Lower lobe of right lung (tissue), 2 donors: ENCODE results near the gene AQP2. TPM values are rescaled to one million over a fixed set of nuclear protein-coding genes. Genes with fewer than 3 reads are reported as not detected.

Source experiments
- ATAC-seq, 2 donors: fragments of 200-7000 bp; cut with Tn5 transposase; one replicate each; pipeline ENCODE4 v1.9.1; 2020 to 2022; ENCODE audit warnings: mild to moderate bottlenecking in 2 of 2, moderate library complexity in 2 of 2
- DNase-seq: peaks from one replicate; pipeline ENCODE4 v3.0.0-alpha.2; 2020
- H3K27ac ChIP-seq: fragments of 200-600 bp; one replicate; pipeline ENCODE4 v1.8.0; 2022
- H3K27me3 ChIP-seq: fragments of 200-600 bp; one replicate; pipeline ENCODE4 v1.8.0; 2022; ENCODE audit warnings: low read depth
- H3K36me3 ChIP-seq: fragments of 200-600 bp; one replicate; pipeline ENCODE4 v1.8.0; 2022; ENCODE audit warnings: mild to moderate bottlenecking
- H3K4me1 ChIP-seq: fragments of 200-600 bp; one replicate; pipeline ENCODE4 v1.8.0; 2022
- H3K4me3 ChIP-seq: fragments of 200-600 bp; one replicate; pipeline ENCODE4 v1.8.0; 2022; ENCODE audit warnings: mild to moderate bottlenecking
- H3K9me3 ChIP-seq: fragments of 200-600 bp; one replicate; pipeline ENCODE4 v1.8.0; 2022
- CTCF ChIP-seq: fragments of 200-600 bp; IDR thresholded peaks from one replicate; pipeline ENCODE4 v1.8.0; 2022; ENCODE audit warnings: antibody characterized with exemption, mild to moderate bottlenecking
- intact Hi-C: fragments of 100-400 bp; cut with DNase I; formaldehyde crosslinking; loops from one replicate; pipeline ENCODE4 v1.11.0; 2022
- total RNA-seq: library from RNA; stranded (reverse); fragmentation: NEBNext Ultra II Directional; extraction: Animal tissue kit (Norgen Biotek cat#: 25700); gene quantifications from one replicate; pipeline ENCODE4 v1.2.1, GENCODE V29; 2021
- donor health status: DM: no; HTN: yes; CAD: no; lungs with severe emphysema.

AQP2 gene
- total RNA-seq, 1 donor from 2014 or later: not detected

- ATAC-seq: no peak
- no peaks in the 10 kb centered on the region for H3K9me3 ChIP-seq
- TF ChIP-seq CTCF: no peak
- no peak for DNase-seq
- H3K4me1 ChIP-seq: peaks cover 20% of the 10 kb centered on the region
- intact Hi-C loops: no loop called here
- H3K4me3 ChIP-seq: no peak overlapping the region
- H3K27ac ChIP-seq: no peak overlapping the region
- no peaks in the 10 kb centered on the region for H3K27me3 ChIP-seq
- no peaks in the 10 kb centered on the region for H3K36me3 ChIP-seq
Measured at GRCh38 chr12:49979791-49980190, 29.3 kb downstream of the AQP2 start.

GRCh38 chr12:49980501-49981349, 30.2 kb downstream of the AQP2 start:
- H3K36me3 ChIP-seq: no peaks in the 10 kb centered on the region
- H3K9me3 ChIP-seq: no peaks in the 10 kb centered on the region
- no peak for ATAC-seq
- H3K27ac ChIP-seq: no peak overlapping the region
- H3K4me1 ChIP-seq: peaks cover 13% of the 10 kb centered on the region
- no peak for TF ChIP-seq CTCF
- intact Hi-C loops: no loop called here
- H3K4me3 ChIP-seq: no peak overlapping the region
- no peaks in the 10 kb centered on the region for H3K27me3 ChIP-seq
- no peak for DNase-seq

GRCh38 chr12:49982246-49983087, 31.9 kb downstream of the AQP2 start:
- no peak for ATAC-seq
- Histone ChIP-seq H3K36me3 (no peaks in the 10 kb centered on the region), H3K27ac (no peak overlapping the region), H3K27me3 (no peaks in the 10 kb centered on the region), H3K4me1 (peaks cover 13% of the 10 kb centered on the region), H3K9me3 (no peaks in the 10 kb centered on the region), H3K4me3 (no peak overlapping the region)
- TF ChIP-seq CTCF: no peak
- DNase-seq: no peak
- intact Hi-C loops: no loop called here

GRCh38 chr12:49983892-49984291, 33.4 kb downstream of the AQP2 start:
- Histone ChIP-seq H3K27ac (no peak overlapping the region), H3K27me3 (no peaks in the 10 kb centered on the region), H3K4me1 (peaks cover 20% of the 10 kb centered on the region), H3K4me3 (no peak overlapping the region), H3K36me3 (no peaks in the 10 kb centered on the region), H3K9me3 (no peaks in the 10 kb centered on the region)
- TF ChIP-seq CTCF: no peak
- DNase-seq: no peak
- ATAC-seq: peak; percentile 42 to 46
- intact Hi-C loops: no loop called here

GRCh38 chr12:49984476-49985359, 34.2 kb downstream of the AQP2 start:
- H3K27ac ChIP-seq: no peak overlapping the region
- ATAC-seq (no peak), DNase-seq (no peak)
- H3K9me3 ChIP-seq: no peaks in the 10 kb centered on the region
- peaks cover 20% of the 10 kb centered on the region for H3K4me1 ChIP-seq
- H3K4me3 ChIP-seq: no peak overlapping the region
- TF ChIP-seq CTCF: no peak
- no peaks in the 10 kb centered on the region for H3K36me3 ChIP-seq
- intact Hi-C loops: no loop called here
- no peaks in the 10 kb centered on the region for H3K27me3 ChIP-seq
